ENCODE data around the gene TP53TG5. TPM values are rescaled to one million over a fixed set of nuclear protein-coding genes. Genes with fewer than 3 reads are reported as not detected.

Gene TP53TG5
- total RNA-seq, 1 experiment from 2014 or later, result not detected

- DNase-seq (ENCODE audit: low read depth, low spot score) (no peak), ATAC-seq (no peak)
- CTCF ChIA-PET, result interaction anchor here (0.5 to 1.4 kb wide), 2 partner anchors 22 to 47 kb away, joined by 5 read pairs; partner anchors contain the start of gene SYS1
- POLR2A ChIA-PET, result no interaction called here
- Histone ChIP-seq H3K27ac (ENCODE audit: low read length) (peak overlapping the region; percentile 83), H3K4me3 (ENCODE audit: low read depth in 2 of 2, low read length in 2 of 2) (no peak overlapping the region), H3K4me1 (ENCODE audit: control insufficient read depth, insufficient read depth, low read length) (peaks cover 98% of the 10 kb centered on the region), H3K27me3 (ENCODE audit: control insufficient read depth, insufficient read depth, low read length) (no peaks in the 10 kb centered on the region), H3K36me3 (ENCODE audit: control insufficient read depth, insufficient read depth, low read length) (no peaks in the 10 kb centered on the region), H3K9me3 (ENCODE audit: control insufficient read depth, insufficient read depth, low read depth, low read length) (no peaks in the 10 kb centered on the region)
- intact Hi-C loops (cut with micrococcal nuclease; ENCODE audit: unreplicated experiment) (no loop called here), in situ Hi-C loops (cut with HindIII; ENCODE audit: low pct_unique_long_range_greater_than_20kb, low sequenced_read_pairs) (no loop called here)
- no TSS peak for BruUV-seq (replicated peaks)
- no peak for TF ChIP-seq POLR2AphosphoS5 (IDR thresholded peaks at IDR 0.05; ENCODE audit: low read depth, low read length)
- TF ChIP-seq, protein P1, sequence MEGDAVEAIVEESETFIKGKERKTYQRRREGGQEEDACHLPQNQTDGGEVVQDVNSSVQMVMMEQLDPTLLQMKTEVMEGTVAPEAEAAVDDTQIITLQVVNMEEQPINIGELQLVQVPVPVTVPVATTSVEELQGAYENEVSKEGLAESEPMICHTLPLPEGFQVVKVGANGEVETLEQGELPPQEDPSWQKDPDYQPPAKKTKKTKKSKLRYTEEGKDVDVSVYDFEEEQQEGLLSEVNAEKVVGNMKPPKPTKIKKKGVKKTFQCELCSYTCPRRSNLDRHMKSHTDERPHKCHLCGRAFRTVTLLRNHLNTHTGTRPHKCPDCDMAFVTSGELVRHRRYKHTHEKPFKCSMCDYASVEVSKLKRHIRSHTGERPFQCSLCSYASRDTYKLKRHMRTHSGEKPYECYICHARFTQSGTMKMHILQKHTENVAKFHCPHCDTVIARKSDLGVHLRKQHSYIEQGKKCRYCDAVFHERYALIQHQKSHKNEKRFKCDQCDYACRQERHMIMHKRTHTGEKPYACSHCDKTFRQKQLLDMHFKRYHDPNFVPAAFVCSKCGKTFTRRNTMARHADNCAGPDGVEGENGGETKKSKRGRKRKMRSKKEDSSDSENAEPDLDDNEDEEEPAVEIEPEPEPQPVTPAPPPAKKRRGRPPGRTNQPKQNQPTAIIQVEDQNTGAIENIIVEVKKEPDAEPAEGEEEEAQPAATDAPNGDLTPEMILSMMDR (IDR thresholded peaks at IDR 0.05), result no peak
- no peak for TF ChIP-seq SIN3A (IDR thresholded peaks at IDR 0.05; ENCODE audit: borderline replicate concordance, insufficient read depth, low read depth, low read length)
- no peak for TF ChIP-seq TCF7L2 (IDR thresholded peaks at IDR 0.05; ENCODE audit: low read depth, low read length)
- no peak for TF ChIP-seq REST (IDR thresholded peaks at IDR 0.05; ENCODE audit: insufficient read depth in 1 of 2, low read depth in 2 of 2, low read length in 1 of 2)
Measured at GRCh38 chr20:45340951-45341350, 37.2 kb downstream of the TP53TG5 start.

DNA sequence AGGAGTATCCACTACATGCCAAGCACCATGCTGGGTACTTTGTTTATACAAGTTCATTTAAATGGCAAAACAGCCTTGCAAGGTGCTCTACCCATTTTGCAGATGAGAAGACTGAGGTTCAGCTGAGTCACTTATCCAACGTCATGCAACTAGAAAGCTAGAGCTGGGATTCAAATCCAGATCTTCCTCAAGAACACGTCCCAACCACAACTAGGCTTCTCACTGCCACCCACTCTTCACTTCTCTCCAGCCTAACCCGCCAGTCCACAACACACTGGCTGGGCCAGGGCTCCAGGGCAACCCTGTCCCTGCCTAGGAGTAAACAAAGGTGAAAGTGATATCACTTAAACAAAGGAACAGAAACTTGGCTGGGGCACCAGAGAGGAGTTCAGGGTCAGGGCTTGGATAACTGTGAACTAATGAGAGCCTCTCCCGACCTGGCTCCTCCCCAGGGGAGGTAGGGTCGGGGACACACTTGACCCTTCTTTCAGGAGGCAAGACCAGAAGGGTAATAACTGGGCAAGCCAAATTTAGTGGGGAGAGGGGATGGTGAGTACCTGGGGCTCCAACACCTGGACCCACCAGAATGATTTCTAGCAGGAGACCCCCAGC, 37.8 kb downstream of the TP53TG5 start:
- peak overlapping the region; percentile 88 for H3K27ac ChIP-seq (ENCODE audit: low read length)
- DNase-seq (ENCODE audit: low read depth, low spot score) (no peak), ATAC-seq (no peak)
- H3K27me3 ChIP-seq (ENCODE audit: control insufficient read depth, insufficient read depth, low read length), result no peaks in the 10 kb centered on the region
- H3K4me1 ChIP-seq (ENCODE audit: control insufficient read depth, insufficient read depth, low read length), result peaks cover 98% of the 10 kb centered on the region
- in situ Hi-C loops (cut with HindIII; ENCODE audit: low pct_unique_long_range_greater_than_20kb, low sequenced_read_pairs), result no loop called here
- H3K4me3 ChIP-seq (ENCODE audit: low read depth in 2 of 2, low read length in 2 of 2), result no peak overlapping the region
- POLR2A ChIA-PET, result interaction anchor here (0.6 kb wide), 1 partner anchor 621 kb away, joined by 4 read pairs; no protein-coding TSS in a partner anchor
- intact Hi-C loops (cut with micrococcal nuclease; ENCODE audit: unreplicated experiment), result no loop called here
- TF ChIP-seq, protein P1 (IDR thresholded peaks at IDR 0.05), result no peak
- TF ChIP-seq POLR2AphosphoS5 (IDR thresholded peaks at IDR 0.05; ENCODE audit: low read depth, low read length) (no peak), TCF7L2 (IDR thresholded peaks at IDR 0.05; ENCODE audit: low read depth, low read length) (no peak), SIN3A (IDR thresholded peaks at IDR 0.05; ENCODE audit: borderline replicate concordance, insufficient read depth, low read depth, low read length) (no peak), REST (IDR thresholded peaks at IDR 0.05; ENCODE audit: insufficient read depth in 1 of 2, low read depth in 2 of 2, low read length in 1 of 2) (no peak)
- CTCF ChIA-PET, result no interaction called here
- H3K9me3 ChIP-seq (ENCODE audit: control insufficient read depth, insufficient read depth, low read depth, low read length), result no peaks in the 10 kb centered on the region
- BruUV-seq (replicated peaks), result no TSS peak
- H3K36me3 ChIP-seq (ENCODE audit: control insufficient read depth, insufficient read depth, low read length), result no peaks in the 10 kb centered on the region

All from Panc1 (cell line).